ENCODE measurements around the gene CACNA1D. TPM values are rescaled to one million over a fixed set of nuclear protein-coding genes. Genes with fewer than 3 reads are reported as not detected.
A peak's percentile ranks its signal among the peaks of the same experiment; 100 is the strongest.

The CACNA1D gene
- total RNA-seq, 1 donor from 2014 or later = 6.3 TPM

DNA sequence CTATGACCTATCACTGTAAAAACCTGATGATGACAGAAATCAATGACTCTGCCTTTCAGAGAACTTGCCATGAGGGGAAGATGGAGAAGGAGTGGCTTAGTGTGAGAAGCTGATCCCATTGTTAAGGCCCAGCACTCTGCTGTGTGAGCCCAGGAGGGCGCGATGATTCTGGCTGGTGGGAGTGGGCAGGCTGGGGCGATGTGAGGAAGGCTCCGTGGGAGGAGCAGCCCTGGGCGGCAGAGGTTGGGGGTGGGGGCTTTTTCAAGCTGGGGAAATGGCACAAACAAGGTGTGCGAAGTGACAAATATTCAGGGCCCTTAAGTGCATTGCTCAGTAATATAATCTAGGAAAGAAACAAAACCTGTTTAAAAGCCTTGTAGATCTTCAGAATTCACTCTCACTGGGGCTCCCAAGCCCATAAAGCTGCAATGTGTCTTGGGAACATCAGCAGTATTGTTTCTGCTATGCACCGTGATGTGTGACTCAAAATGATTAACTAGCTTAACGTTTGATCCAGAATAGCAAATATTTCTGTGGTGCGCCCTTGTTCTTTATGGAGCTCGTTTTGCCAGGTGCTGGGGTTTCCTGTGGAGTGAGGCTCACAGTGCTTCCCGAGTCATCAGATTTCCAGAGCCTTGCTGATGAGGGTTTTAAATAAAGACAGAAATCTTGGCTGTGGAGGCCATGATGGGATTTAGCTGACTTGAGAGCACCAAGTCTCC is 210.8 kb downstream of the CACNA1D start:
- no peaks in the 10 kb centered on the region for H3K9me3 Mint-ChIP-seq (ENCODE audit: low read depth)
- no peak for DNase-seq (ENCODE audit: low spot score, unreplicated experiment)
- H3K27ac Mint-ChIP-seq = peak overlapping the region; percentile 62
- TF ChIP-seq, protein P1, sequence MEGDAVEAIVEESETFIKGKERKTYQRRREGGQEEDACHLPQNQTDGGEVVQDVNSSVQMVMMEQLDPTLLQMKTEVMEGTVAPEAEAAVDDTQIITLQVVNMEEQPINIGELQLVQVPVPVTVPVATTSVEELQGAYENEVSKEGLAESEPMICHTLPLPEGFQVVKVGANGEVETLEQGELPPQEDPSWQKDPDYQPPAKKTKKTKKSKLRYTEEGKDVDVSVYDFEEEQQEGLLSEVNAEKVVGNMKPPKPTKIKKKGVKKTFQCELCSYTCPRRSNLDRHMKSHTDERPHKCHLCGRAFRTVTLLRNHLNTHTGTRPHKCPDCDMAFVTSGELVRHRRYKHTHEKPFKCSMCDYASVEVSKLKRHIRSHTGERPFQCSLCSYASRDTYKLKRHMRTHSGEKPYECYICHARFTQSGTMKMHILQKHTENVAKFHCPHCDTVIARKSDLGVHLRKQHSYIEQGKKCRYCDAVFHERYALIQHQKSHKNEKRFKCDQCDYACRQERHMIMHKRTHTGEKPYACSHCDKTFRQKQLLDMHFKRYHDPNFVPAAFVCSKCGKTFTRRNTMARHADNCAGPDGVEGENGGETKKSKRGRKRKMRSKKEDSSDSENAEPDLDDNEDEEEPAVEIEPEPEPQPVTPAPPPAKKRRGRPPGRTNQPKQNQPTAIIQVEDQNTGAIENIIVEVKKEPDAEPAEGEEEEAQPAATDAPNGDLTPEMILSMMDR (IDR thresholded peaks at IDR 0.05; ENCODE audit: unreplicated experiment) = no peak
- H3K27me3 Mint-ChIP-seq = peaks cover 12% of the 10 kb centered on the region
- no peak overlapping the region for H3K4me3 Mint-ChIP-seq (ENCODE audit: low read depth)
- no peaks in the 10 kb centered on the region for H3K36me3 Mint-ChIP-seq (ENCODE audit: insufficient read depth)
- peaks cover 17% of the 10 kb centered on the region for H3K4me1 Mint-ChIP-seq (ENCODE audit: low read depth)

- no peak overlapping the region for H3K27ac Mint-ChIP-seq
- peaks cover 12% of the 10 kb centered on the region for H3K27me3 Mint-ChIP-seq
- no peaks in the 10 kb centered on the region for H3K36me3 Mint-ChIP-seq (ENCODE audit: insufficient read depth)
- peaks cover 20% of the 10 kb centered on the region for H3K4me1 Mint-ChIP-seq (ENCODE audit: low read depth)
- DNase-seq (ENCODE audit: low spot score, unreplicated experiment) = no peak
- TF ChIP-seq, protein P1 (IDR thresholded peaks at IDR 0.05; ENCODE audit: unreplicated experiment) = no peak
- no peak overlapping the region for H3K4me3 Mint-ChIP-seq (ENCODE audit: low read depth)
- H3K9me3 Mint-ChIP-seq (ENCODE audit: low read depth) = no peaks in the 10 kb centered on the region
Measured at GRCh38 chr3:53705774-53706173, 211.4 kb downstream of the CACNA1D start.

- no peak overlapping the region for H3K27ac Mint-ChIP-seq
- H3K4me1 Mint-ChIP-seq (ENCODE audit: low read depth) = peaks cover 20% of the 10 kb centered on the region
- DNase-seq (ENCODE audit: low spot score, unreplicated experiment) = no peak
- H3K4me3 Mint-ChIP-seq (ENCODE audit: low read depth) = no peak overlapping the region
- TF ChIP-seq, protein P1 (IDR thresholded peaks at IDR 0.05; ENCODE audit: unreplicated experiment) = no peak
- H3K9me3 Mint-ChIP-seq (ENCODE audit: low read depth) = no peaks in the 10 kb centered on the region
- no peaks in the 10 kb centered on the region for H3K36me3 Mint-ChIP-seq (ENCODE audit: insufficient read depth)
- peaks cover 14% of the 10 kb centered on the region for H3K27me3 Mint-ChIP-seq
Measured at GRCh38 chr3:53707222-53707621, 212.8 kb downstream of the CACNA1D start.

DNA sequence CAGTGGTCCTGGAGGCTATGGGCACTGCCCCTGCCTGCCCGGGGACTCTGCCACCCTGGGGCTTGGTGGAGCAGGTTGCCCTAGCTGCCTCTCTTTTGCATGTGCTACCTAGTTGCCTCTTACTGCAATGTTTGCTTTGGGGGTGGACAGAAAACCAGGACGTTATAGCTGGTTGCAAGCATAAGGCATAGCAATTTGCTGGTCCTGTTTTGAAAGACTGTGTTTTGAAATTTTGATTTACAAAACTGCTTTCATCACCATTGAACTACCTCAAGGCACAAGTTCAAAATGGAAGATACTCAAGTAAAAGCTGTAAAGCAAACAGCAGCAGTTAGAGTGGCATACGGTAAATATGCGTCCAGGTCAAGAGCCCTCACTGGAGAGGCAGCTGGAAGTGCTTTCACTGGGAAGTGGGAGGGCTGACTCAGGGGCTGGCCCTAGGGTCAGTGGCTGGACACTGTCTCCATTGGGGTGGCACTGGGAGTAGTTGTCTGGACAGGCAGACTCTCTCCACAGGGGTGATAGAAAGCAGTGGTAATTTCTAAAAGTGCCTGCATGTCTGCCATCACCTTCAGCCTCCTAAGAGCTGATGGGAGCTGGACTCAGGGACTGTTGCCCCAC is 213.7 kb downstream of the CACNA1D start:
- H3K9me3 Mint-ChIP-seq (ENCODE audit: low read depth) = no peaks in the 10 kb centered on the region
- H3K36me3 Mint-ChIP-seq (ENCODE audit: insufficient read depth) = no peaks in the 10 kb centered on the region
- H3K27me3 Mint-ChIP-seq = peaks cover 15% of the 10 kb centered on the region
- DNase-seq (ENCODE audit: low spot score, unreplicated experiment) = no peak
- peaks cover 20% of the 10 kb centered on the region for H3K4me1 Mint-ChIP-seq (ENCODE audit: low read depth)
- TF ChIP-seq, protein P1 (IDR thresholded peaks at IDR 0.05; ENCODE audit: unreplicated experiment) = no peak
- H3K4me3 Mint-ChIP-seq (ENCODE audit: low read depth) = no peak overlapping the region
- H3K27ac Mint-ChIP-seq = no peak overlapping the region

GRCh38 chr3:53709256-53709655 is 214.8 kb downstream of the CACNA1D start:
- no peak overlapping the region for H3K27ac Mint-ChIP-seq
- no peaks in the 10 kb centered on the region for H3K36me3 Mint-ChIP-seq (ENCODE audit: insufficient read depth)
- peaks cover 20% of the 10 kb centered on the region for H3K4me1 Mint-ChIP-seq (ENCODE audit: low read depth)
- H3K4me3 Mint-ChIP-seq (ENCODE audit: low read depth) = no peak overlapping the region
- DNase-seq (ENCODE audit: low spot score, unreplicated experiment) = no peak
- no peaks in the 10 kb centered on the region for H3K9me3 Mint-ChIP-seq (ENCODE audit: low read depth)
- H3K27me3 Mint-ChIP-seq = peaks cover 10% of the 10 kb centered on the region
- TF ChIP-seq, protein P1 (IDR thresholded peaks at IDR 0.05; ENCODE audit: unreplicated experiment) = no peak

Data from progenitor cell of endocrine pancreas (in vitro differentiated cells).